Neural cell (in vitro differentiated cells): ENCODE measurements around the gene CACNA2D1. TPM values are rescaled to one million over a fixed set of nuclear protein-coding genes. Genes with fewer than 3 reads are reported as not detected.

Source experiments
- H2AFZ ChIP-seq: fragments of 200-600, 300-800 bp; sonication (generic), shearing (Covaris generic); 2 replicates; pipeline ENCODE4 v1.6.0; 2014; ENCODE audit warnings: low read depth, mild to moderate bottlenecking, antibody characterized with exemption, low read length, moderate library complexity
- H3F3A ChIP-seq: fragments of 200-600 bp; shearing (Covaris generic); 2 replicates; pipeline ENCODE4 v1.6.1; 2016; ENCODE audit warnings: mild to moderate bottlenecking, moderate library complexity, mixed read lengths, antibody characterized with exemption, low read length; ENCODE audit not compliant: insufficient read depth, poor library complexity, severe bottlenecking
- H3K27ac ChIP-seq: fragments of 200-600, 300-800 bp; sonication (generic), shearing (Covaris generic); 2 replicates; pipeline ENCODE4 v1.5.1; 2014; ENCODE audit warnings: mild to moderate bottlenecking, low read length, moderate library complexity
- H3K27me3 ChIP-seq: fragments of 300-800, 200-600 bp; sonication (generic), shearing (Covaris generic); 2 replicates; pipeline ENCODE4 v1.6.0; 2014; ENCODE audit warnings: mild to moderate bottlenecking, low read depth, low read length, moderate library complexity; ENCODE audit not compliant: insufficient read depth
- H3K36me3 ChIP-seq: fragments of 300-800, 200-600 bp; sonication (generic), shearing (Covaris generic); 2 replicates; pipeline ENCODE4 v1.5.1; 2014; ENCODE audit warnings: mild to moderate bottlenecking, antibody characterized with exemption, low read length, moderate library complexity; ENCODE audit not compliant: insufficient read depth
- H3K4me2 ChIP-seq: fragments of 300-800, 200-600 bp; sonication (generic), shearing (Covaris generic); 2 replicates; pipeline ENCODE4 v1.6.0; 2014; ENCODE audit warnings: mild to moderate bottlenecking, low read length
- H3K4me3 ChIP-seq: fragments of 300-800, 200-600 bp; sonication (generic), shearing (Covaris generic); 2 replicates; pipeline ENCODE4 v1.5.1; 2014; ENCODE audit warnings: mild to moderate bottlenecking, low read length, moderate library complexity
- H3K79me2 ChIP-seq: fragments of 200-600 bp; shearing (Covaris generic); replicated peaks from 2 replicates; pipeline ENCODE4 v1.6.0; 2014; ENCODE audit warnings: mild to moderate bottlenecking, low read length, moderate library complexity; ENCODE audit not compliant: insufficient read depth
- H3K9ac ChIP-seq: fragments of 300-800, 200-600 bp; sonication (generic), shearing (Covaris generic); 2 replicates; pipeline ENCODE4 v1.6.1; 2016; ENCODE audit warnings: mild to moderate bottlenecking, low read length, mixed read lengths
- H3K9me2 ChIP-seq: fragments of 200-600 bp; shearing (Covaris generic); 2 replicates; pipeline ENCODE4 v1.6.1; 2016; ENCODE audit warnings: mild to moderate bottlenecking, low read length, mixed read lengths; ENCODE audit not compliant: insufficient read depth
- H3K9me3 ChIP-seq: fragments of 200-600, 300-800 bp; sonication (generic), shearing (Covaris generic); 2 replicates; pipeline ENCODE4 v1.6.1; 2016; ENCODE audit warnings: mild to moderate bottlenecking, mixed run types, low read length, moderate library complexity, mixed read lengths
- H4K20me1 ChIP-seq: fragments of 200-600 bp; shearing (Covaris generic); 2 replicates; pipeline ENCODE4 v1.6.1; 2016; ENCODE audit warnings: mild to moderate bottlenecking, mixed run types; ENCODE audit not compliant: insufficient read depth
- CTCF ChIP-seq: fragments of 450-650 bp; IDR thresholded peaks from 2 replicates; pipeline ENCODE4 v1.5.1; 2014; ENCODE audit warnings: antibody characterized with exemption, mild to moderate bottlenecking, moderate library complexity; ENCODE audit not compliant: poor library complexity, severe bottlenecking
- EP300 ChIP-seq: fragments of 450-650 bp; conservative IDR thresholded peaks from 2 replicates; pipeline ENCODE4 v1.6.1; 2014; ENCODE audit warnings: antibody characterized with exemption, mild to moderate bottlenecking, moderate library complexity; ENCODE audit not compliant: poor library complexity, severe bottlenecking
- EZH2 ChIP-seq: fragments of 200-600, 300-800 bp; shearing (Covaris generic), sonication (generic); IDR thresholded peaks from 2 replicates; pipeline ENCODE4 v1.6.1; 2014; ENCODE audit warnings: antibody characterized with exemption, low read length, borderline replicate concordance, mild to moderate bottlenecking; ENCODE audit not compliant: insufficient read depth, poor library complexity, severe bottlenecking
- MXI1 ChIP-seq: fragments of 450-650 bp; conservative IDR thresholded peaks from 2 replicates; pipeline ENCODE4 v1.6.1; 2014; ENCODE audit warnings: antibody characterized with exemption, mild to moderate bottlenecking; ENCODE audit not compliant: poor library complexity, severe bottlenecking
- POLR2AphosphoS5 ChIP-seq: IDR thresholded peaks from 2 replicates; pipeline ENCODE4 v1.6.1; 2012
- RAD21 ChIP-seq: fragments of 450-650 bp; conservative IDR thresholded peaks from 2 replicates; pipeline ENCODE4 v1.6.1; 2014; ENCODE audit warnings: antibody characterized with exemption, mild to moderate bottlenecking, moderate library complexity
- SMC3 ChIP-seq: fragments of 450-650 bp; conservative IDR thresholded peaks from 2 replicates; pipeline ENCODE4 v1.6.1; 2014; ENCODE audit warnings: antibody characterized with exemption, mild to moderate bottlenecking, moderate library complexity; ENCODE audit not compliant: poor library complexity
- TAF1 ChIP-seq: IDR thresholded peaks from 2 replicates; pipeline ENCODE4 v1.6.1; 2012; ENCODE audit warnings: low read depth
- polyA plus RNA-seq: library from polyadenylated mRNA; depleted of rRNA; stranded (reverse); fragments of >200 nt; gene quantifications from 2 replicates; pipeline ENCODE4 v1.2.3, GENCODE V29; 2014
- TF ChIP-seq, protein P1 (sequence below): IDR thresholded peaks from 2 replicates; pipeline ENCODE4 v1.6.1; 2012; ENCODE audit warnings: borderline replicate concordance

The CACNA2D1 gene
- polyA plus RNA-seq, 1 donor from 2014 or later, result 7.0 TPM

DNA sequence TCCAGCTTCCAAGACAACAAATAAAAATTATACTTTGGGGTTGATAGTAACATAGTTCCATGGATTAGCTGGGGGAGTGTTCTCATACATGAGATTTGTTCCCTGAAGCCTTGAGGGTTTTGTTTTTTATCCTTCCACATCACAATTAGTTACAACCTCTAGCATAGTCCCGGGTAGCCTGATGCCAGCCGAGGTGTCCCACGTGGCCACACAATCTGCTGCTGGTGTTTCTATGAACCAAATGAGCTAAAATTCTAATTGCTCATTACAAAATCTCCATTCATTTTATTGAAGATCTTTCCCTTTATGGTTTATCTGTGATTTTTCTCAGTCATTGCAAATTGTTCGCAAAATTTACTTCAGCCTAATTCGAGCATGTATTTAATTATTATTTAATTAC, 84.7 kb downstream of the CACNA2D1 start:
- H3K27ac ChIP-seq, result no peak overlapping the region
- no peaks in the 10 kb centered on the region for H3K36me3 ChIP-seq
- H3K4me2 ChIP-seq, result no peak overlapping the region
- no peaks in the 10 kb centered on the region for H4K20me1 ChIP-seq
- peaks cover 5% of the 10 kb centered on the region for H3K27me3 ChIP-seq
- H3K9ac ChIP-seq, result no peak overlapping the region
- TF ChIP-seq MXI1 (no peak), RAD21 (no peak), TAF1 (no peak), EZH2 (no peak), SMC3 (no peak), POLR2AphosphoS5 (no peak), EP300 (no peak), CTCF (no peak)
- TF ChIP-seq, protein P1, sequence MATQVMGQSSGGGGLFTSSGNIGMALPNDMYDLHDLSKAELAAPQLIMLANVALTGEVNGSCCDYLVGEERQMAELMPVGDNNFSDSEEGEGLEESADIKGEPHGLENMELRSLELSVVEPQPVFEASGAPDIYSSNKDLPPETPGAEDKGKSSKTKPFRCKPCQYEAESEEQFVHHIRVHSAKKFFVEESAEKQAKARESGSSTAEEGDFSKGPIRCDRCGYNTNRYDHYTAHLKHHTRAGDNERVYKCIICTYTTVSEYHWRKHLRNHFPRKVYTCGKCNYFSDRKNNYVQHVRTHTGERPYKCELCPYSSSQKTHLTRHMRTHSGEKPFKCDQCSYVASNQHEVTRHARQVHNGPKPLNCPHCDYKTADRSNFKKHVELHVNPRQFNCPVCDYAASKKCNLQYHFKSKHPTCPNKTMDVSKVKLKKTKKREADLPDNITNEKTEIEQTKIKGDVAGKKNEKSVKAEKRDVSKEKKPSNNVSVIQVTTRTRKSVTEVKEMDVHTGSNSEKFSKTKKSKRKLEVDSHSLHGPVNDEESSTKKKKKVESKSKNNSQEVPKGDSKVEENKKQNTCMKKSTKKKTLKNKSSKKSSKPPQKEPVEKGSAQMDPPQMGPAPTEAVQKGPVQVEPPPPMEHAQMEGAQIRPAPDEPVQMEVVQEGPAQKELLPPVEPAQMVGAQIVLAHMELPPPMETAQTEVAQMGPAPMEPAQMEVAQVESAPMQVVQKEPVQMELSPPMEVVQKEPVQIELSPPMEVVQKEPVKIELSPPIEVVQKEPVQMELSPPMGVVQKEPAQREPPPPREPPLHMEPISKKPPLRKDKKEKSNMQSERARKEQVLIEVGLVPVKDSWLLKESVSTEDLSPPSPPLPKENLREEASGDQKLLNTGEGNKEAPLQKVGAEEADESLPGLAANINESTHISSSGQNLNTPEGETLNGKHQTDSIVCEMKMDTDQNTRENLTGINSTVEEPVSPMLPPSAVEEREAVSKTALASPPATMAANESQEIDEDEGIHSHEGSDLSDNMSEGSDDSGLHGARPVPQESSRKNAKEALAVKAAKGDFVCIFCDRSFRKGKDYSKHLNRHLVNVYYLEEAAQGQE, result no peak
- no peak overlapping the region for H2AFZ ChIP-seq
- no peak overlapping the region for H3K4me3 ChIP-seq
- no peaks in the 10 kb centered on the region for H3F3A ChIP-seq
- no peaks in the 10 kb centered on the region for H3K9me3 ChIP-seq
- no peaks in the 10 kb centered on the region for H3K79me2 ChIP-seq
- no peaks in the 10 kb centered on the region for H3K9me2 ChIP-seq

- peaks cover 5% of the 10 kb centered on the region for H3K27me3 ChIP-seq
- H3K4me3 ChIP-seq, result no peak overlapping the region
- H4K20me1 ChIP-seq, result no peaks in the 10 kb centered on the region
- H3K4me2 ChIP-seq, result no peak overlapping the region
- no peak overlapping the region for H3K9ac ChIP-seq
- no peaks in the 10 kb centered on the region for H3K9me3 ChIP-seq
- H3F3A ChIP-seq, result no peaks in the 10 kb centered on the region
- no peaks in the 10 kb centered on the region for H3K79me2 ChIP-seq
- TF ChIP-seq CTCF (no peak), SMC3 (no peak), EP300 (no peak), MXI1 (no peak), EZH2 (no peak), RAD21 (no peak), TAF1 (no peak), POLR2AphosphoS5 (no peak)
- TF ChIP-seq, protein P1, result no peak
- H2AFZ ChIP-seq, result no peak overlapping the region
- H3K9me2 ChIP-seq, result no peaks in the 10 kb centered on the region
- H3K27ac ChIP-seq, result no peak overlapping the region
- H3K36me3 ChIP-seq, result no peaks in the 10 kb centered on the region
Measured at GRCh38 chr7:82358009-82358578, 85.5 kb downstream of the CACNA2D1 start.
